HUES6 (cell line): ENCODE measurements around the gene RAN.

Experiments
- H3K27ac ChIP-seq: 2 replicates; pipeline ENCODE4 v1.7.0; 2013; ENCODE audit warnings: low read depth, mild to moderate bottlenecking, low read length, inconsistent platforms
- H3K27me3 ChIP-seq: 2 replicates; pipeline ENCODE4 v1.6.1; 2013; ENCODE audit warnings: low read length; ENCODE audit not compliant: control insufficient read depth, insufficient read depth
- H3K36me3 ChIP-seq: 2 replicates; pipeline ENCODE4 v1.6.1; 2013; ENCODE audit warnings: low read length; ENCODE audit not compliant: control insufficient read depth, insufficient read depth
- H3K4me1 ChIP-seq: 2 replicates; pipeline ENCODE4 v1.6.1; 2013; ENCODE audit warnings: low read length; ENCODE audit not compliant: control insufficient read depth, insufficient read depth
- H3K4me3 ChIP-seq: 2 replicates; pipeline ENCODE4 v1.5.1; 2013; ENCODE audit warnings: low read depth, low read length
- H3K9ac ChIP-seq: one replicate; pipeline ENCODE4 v1.6.1; 2013; ENCODE audit warnings: mild to moderate bottlenecking, low read length
- H3K9me3 ChIP-seq: 2 replicates; pipeline ENCODE4 v1.6.1; 2013; ENCODE audit warnings: low read depth, low read length; ENCODE audit not compliant: control insufficient read depth, insufficient read depth

The RAN gene

DNA sequence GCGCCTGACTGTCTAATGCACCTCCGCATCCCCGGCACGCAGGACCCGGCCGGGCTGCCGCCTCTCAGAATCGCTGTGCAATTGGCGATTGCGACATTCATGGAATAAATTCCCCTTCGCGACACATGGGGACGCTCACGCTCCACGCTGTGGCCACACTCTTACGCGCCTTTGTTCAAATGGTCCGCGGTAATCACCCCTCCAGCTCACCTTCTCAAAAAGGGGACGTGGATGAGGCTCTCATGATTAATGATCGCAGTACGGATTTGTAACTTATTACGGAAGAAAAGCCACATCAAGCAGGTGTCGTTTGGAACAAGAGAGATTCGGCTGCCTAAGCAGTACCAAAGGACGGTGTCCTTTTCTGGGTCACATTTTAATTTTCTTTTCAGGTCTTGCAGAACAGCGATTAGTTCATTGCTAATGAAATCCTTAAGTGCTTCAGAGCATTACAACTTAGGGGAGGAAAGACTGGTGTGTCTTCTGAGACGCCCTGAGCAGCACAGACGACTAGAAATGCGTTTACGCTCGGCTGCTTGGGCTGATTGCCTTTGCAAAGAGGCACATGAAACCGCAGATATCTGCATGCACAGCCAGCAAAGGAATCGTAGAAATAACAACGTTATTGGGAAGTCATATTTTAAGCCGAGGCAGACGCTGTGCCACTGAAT is 44.5 kb downstream of the RAN start:
- Histone ChIP-seq H3K36me3 (no peaks in the 10 kb centered on the region), H3K27ac (no peak overlapping the region), H3K9me3 (peaks cover 10% of the 10 kb centered on the region; the same call in 1 of the 2 replicates), H3K9ac (no peak overlapping the region), H3K4me1 (0 out of 2 replicates have a peak, but pooled peaks cover 5% of the 10 kb centered on the region), H3K27me3 (peaks cover 17% of the 10 kb centered on the region), H3K4me3 (no peak overlapping the region)

DNA sequence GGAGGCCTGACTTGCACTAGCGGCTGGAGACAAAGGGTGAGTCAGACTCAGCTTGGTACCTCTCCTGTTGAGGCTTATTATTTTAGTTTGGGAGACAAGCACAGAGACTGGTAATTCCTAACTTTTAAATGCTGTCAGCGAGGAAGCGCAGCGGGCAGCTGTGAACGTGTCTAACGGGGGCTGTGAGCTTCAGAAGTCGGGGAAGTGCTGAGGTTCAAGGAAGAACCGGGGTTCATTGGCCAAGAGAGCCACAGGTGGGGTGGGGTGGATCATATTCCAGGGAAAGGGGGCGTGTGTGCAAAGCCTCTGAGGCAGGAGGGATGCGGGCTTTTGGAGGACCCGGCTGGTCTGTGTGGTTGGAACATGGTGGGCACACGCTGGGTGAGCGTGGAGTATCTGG is 45.7 kb downstream of the RAN start:
- Histone ChIP-seq H3K4me1 (0 out of 2 replicates have a peak, but pooled peaks cover 5% of the 10 kb centered on the region), H3K9me3 (peaks cover 4% of the 10 kb centered on the region), H3K36me3 (no peaks in the 10 kb centered on the region), H3K27me3 (peaks cover 17% of the 10 kb centered on the region), H3K4me3 (no peak overlapping the region), H3K27ac (no peak overlapping the region), H3K9ac (no peak overlapping the region)

DNA sequence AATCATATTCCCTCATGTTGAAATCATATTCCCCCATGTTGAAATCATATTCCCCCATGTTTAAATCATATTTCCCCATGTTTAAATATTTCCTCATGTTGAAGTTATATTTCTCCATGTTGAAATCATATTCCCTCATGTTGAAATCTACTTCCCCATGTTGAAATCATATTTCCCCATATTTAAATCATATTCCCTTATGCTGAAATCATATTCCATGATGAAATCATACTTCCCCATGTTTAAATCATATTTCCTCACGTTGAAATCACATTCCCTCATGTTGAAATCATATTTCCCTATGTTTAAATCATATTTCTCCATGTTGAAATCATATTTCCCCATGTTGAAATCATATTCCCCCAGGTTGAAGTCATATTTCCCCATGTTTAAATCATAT is 47.2 kb downstream of the RAN start:
- Histone ChIP-seq H3K36me3 (no peaks in the 10 kb centered on the region), H3K4me1 (0 out of 2 replicates have a peak, but pooled peaks cover 5% of the 10 kb centered on the region), H3K27me3 (peaks cover 17% of the 10 kb centered on the region), H3K9me3 (peaks cover 4% of the 10 kb centered on the region), H3K27ac (no peak overlapping the region), H3K9ac (no peak overlapping the region), H3K4me3 (no peak overlapping the region)

DNA sequence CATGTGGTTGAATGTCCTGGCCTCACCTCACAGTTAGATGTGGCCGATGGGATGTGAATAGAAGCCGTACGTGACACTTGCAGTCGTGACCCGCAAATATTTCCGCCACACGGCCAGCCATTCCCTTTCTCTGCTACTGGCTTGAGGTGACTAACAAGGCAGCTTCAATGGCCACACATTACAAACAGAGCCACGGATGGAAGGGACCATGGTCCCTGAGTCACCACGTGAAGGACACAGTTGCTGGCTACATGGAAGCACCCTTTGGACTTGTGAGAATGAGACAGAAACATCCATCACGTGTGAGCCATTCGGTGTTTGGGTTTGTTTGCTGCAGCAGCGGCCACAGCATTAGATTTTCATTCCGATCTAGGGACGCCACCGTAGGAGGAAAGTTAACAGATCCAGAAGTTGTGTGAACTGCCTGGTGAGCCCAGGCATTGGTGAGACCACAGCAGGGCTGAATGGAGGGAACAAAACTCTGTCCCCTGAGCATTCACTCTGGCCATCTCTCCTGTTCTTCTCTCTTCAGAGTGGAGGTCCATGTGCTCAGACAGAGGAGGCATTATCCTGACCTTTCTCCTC is 48.3 kb downstream of the RAN start:
- Histone ChIP-seq H3K36me3 (no peaks in the 10 kb centered on the region), H3K9me3 (peaks cover 4% of the 10 kb centered on the region), H3K4me3 (no peak overlapping the region), H3K27me3 (peaks cover 17% of the 10 kb centered on the region), H3K4me1 (0 out of 2 replicates have a peak, but pooled peaks cover 5% of the 10 kb centered on the region), H3K27ac (no peak overlapping the region), H3K9ac (no peak overlapping the region)

GRCh38 chr12:130920723-130921381 is 49.0 kb downstream of the RAN start:
- H3K36me3 ChIP-seq, result no peaks in the 10 kb centered on the region
- 0 out of 2 replicates have a peak, but pooled peaks cover 5% of the 10 kb centered on the region for H3K4me1 ChIP-seq
- peaks cover 17% of the 10 kb centered on the region for H3K27me3 ChIP-seq
- no peak overlapping the region for H3K27ac ChIP-seq
- H3K9me3 ChIP-seq, result peaks cover 4% of the 10 kb centered on the region
- H3K4me3 ChIP-seq, result no peak overlapping the region
- no peak overlapping the region for H3K9ac ChIP-seq

GRCh38 chr12:130922511-130922953 is 50.7 kb downstream of the RAN start:
- Histone ChIP-seq H3K9me3 (peaks cover 4% of the 10 kb centered on the region), H3K36me3 (no peaks in the 10 kb centered on the region), H3K4me3 (no peak overlapping the region), H3K27me3 (peaks cover 4% of the 10 kb centered on the region; the same call in 1 of the 2 replicates), H3K4me1 (no peaks in the 10 kb centered on the region), H3K27ac (no peak overlapping the region), H3K9ac (no peak overlapping the region)

- Histone ChIP-seq H3K4me1 (no peaks in the 10 kb centered on the region), H3K4me3 (no peak overlapping the region), H3K27ac (no peak overlapping the region), H3K9me3 (peaks cover 4% of the 10 kb centered on the region), H3K36me3 (no peaks in the 10 kb centered on the region), H3K9ac (no peak overlapping the region), H3K27me3 (peaks cover 3% of the 10 kb centered on the region; the same call in 1 of the 2 replicates)
Observed at GRCh38 chr12:130924966-130925665, 53.2 kb downstream of the RAN start.

GRCh38 chr12:130925666-130926015 is 53.8 kb downstream of the RAN start:
- Histone ChIP-seq H3K9me3 (peaks cover 4% of the 10 kb centered on the region), H3K27me3 (0 out of 2 replicates have a peak, but pooled peaks cover 6% of the 10 kb centered on the region), H3K36me3 (no peaks in the 10 kb centered on the region), H3K4me1 (no peaks in the 10 kb centered on the region), H3K9ac (no peak overlapping the region), H3K4me3 (no peak overlapping the region), H3K27ac (no peak overlapping the region)
